ENCODE results near the gene CXCR5. TPM values are rescaled to one million over a fixed set of nuclear protein-coding genes. Genes with fewer than 3 reads are reported as not detected.

CXCR5 gene
- total and polyA plus RNA-seq, 10 of the 15 experiments (the other 5 are each of a cell fraction or from before 2014, with no cell fraction given): 0.03 to 0.63 (median 0.25) TPM

DNA sequence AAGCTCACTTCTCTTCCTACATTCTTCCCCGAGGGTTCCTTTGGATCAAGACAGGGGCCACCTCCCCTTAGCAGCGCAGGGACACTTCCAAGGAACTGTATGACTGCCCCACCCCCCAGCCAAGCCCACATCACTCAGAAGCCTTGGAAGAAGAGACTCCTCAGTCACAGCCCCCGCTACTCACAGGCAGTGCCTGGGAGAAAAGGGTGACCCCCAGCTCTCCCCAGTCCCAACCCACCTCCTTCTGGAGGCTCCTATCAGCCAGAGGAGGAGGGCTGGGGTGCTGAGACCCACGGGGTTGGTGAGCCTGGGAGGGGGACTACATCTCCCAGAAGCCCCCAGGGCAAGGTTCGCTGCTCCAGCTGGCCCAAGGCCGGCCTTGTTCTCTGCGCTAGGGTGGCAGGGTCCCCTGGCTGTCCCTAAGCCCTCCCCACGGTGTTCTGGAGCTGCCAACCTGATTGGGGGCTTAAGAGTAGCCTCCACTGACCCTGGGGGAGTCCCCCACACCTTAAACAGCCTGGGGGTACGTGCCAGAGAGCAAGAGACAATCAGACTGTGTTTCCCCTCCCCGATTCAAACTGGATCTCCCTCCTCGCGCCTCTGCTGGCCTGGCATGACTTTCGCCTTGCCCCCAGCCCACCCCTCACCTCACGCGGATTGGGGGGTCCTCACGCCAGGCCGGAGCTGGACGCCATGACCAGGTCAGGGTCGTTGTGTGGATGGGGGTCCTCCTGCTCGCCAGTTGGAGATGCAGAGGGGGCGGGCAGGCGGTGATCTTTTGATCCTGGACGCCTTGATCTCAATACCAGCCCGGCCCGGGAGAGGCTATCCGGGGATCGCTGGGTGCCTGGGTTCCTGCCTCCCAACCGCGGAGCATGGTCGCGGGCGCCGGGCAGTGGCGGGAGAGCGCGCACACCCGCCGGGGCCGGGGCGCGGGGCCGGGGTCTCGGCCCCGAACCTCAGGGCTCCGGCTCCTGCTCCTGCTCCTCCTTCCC is 41.2 kb downstream of the CXCR5 start:
- Histone ChIP-seq H3K4me2 (ENCODE audit: control insufficient read depth, insufficient read depth) (peak overlapping the region; percentile 97), H3K9me3 (replicated peaks; ENCODE audit: control insufficient read depth, insufficient read depth, low read length) (no peaks in the 10 kb centered on the region), H4K20me1 (ENCODE audit: control insufficient read depth, insufficient read depth) (no peaks in the 10 kb centered on the region), H3K27ac (ENCODE audit: control insufficient read depth, insufficient read depth) (peak overlapping the region; percentile 72), H3K79me2 (ENCODE audit: control insufficient read depth, insufficient read depth, low read length) (peaks cover 37% of the 10 kb centered on the region), H3K9ac (ENCODE audit: control insufficient read depth, insufficient read depth, low read length) (peak overlapping the region; percentile 72), H2AFZ (ENCODE audit: control insufficient read depth, low read depth, low read length) (peak overlapping the region; percentile 73), H3K27me3 (replicated peaks in 1 of 2; ENCODE audit: control insufficient read depth in 2 of 2, insufficient read depth in 2 of 2, low read length in 1 of 2) (no peaks in the 10 kb centered on the region), H3K4me3 (peak overlapping the region; percentile 93), H3K36me3 (ENCODE audit: control insufficient read depth in 2 of 2, insufficient read depth in 2 of 2, low read length in 1 of 2) (no peaks in the 10 kb centered on the region), H3K4me1 (ENCODE audit: control insufficient read depth, insufficient read depth, low read length) (peaks cover 26% of the 10 kb centered on the region)
- WGBS (ENCODE audit: insufficient coverage, insufficient replicate concordance, low lambda C conversion rate, missing lambda C conversion rate): 1% methylated on average over 34 of the region's 45 CpGs
- SMC1A ChIA-PET (ENCODE audit: uncharacterized antibody, unreplicated experiment): interaction anchor here (0.6 to 12.9 kb wide), 9 partner anchors 11 to 132 kb away, joined by 3 to 185 read pairs (median 5); partner anchors contain the start of gene CXCR5
- no peak for DNase-seq (ENCODE audit: low read depth, low spot score)
- RAD21 ChIA-PET (ENCODE audit: unreplicated experiment): interaction anchor here (0.6 to 8.8 kb wide), 11 partner anchors 13 to 174 kb away, joined by 3 to 169 read pairs (median 4); partner anchors contain the start of genes CXCR5 and DDX6
- FAIRE-seq: no peak
- POLR2A ChIA-PET: interaction anchor here (0.6 to 6.3 kb wide), 7 partner anchors 10 to 156 kb away, joined by 3 to 105 read pairs (median 3); no protein-coding TSS in a partner anchor
- intact Hi-C loops (cut with micrococcal nuclease; ENCODE audit: unreplicated experiment) (loop anchor here (5.0 kb wide), 2 partner anchors 177 to 397 kb away; partner anchors contain the start of gene DPAGT1), in situ Hi-C loops (cut with MboI) (no loop called here)
- BruUV-seq (replicated peaks): no TSS peak
- ATAC-seq: peak; percentile 40
- CTCF ChIA-PET: interaction anchor here (0.7 to 11.6 kb wide), 9 partner anchors 15 to 235 kb away, joined by 3 to 330 read pairs (median 5); partner anchors contain the start of gene CXCR5
- no peak for TF ChIP-seq ZNF687 (IDR thresholded peaks at IDR 0.05)
- TF ChIP-seq, protein P1, sequence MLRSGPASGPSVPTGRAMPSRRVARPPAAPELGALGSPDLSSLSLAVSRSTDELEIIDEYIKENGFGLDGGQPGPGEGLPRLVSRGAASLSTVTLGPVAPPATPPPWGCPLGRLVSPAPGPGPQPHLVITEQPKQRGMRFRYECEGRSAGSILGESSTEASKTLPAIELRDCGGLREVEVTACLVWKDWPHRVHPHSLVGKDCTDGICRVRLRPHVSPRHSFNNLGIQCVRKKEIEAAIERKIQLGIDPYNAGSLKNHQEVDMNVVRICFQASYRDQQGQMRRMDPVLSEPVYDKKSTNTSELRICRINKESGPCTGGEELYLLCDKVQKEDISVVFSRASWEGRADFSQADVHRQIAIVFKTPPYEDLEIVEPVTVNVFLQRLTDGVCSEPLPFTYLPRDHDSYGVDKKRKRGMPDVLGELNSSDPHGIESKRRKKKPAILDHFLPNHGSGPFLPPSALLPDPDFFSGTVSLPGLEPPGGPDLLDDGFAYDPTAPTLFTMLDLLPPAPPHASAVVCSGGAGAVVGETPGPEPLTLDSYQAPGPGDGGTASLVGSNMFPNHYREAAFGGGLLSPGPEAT (IDR thresholded peaks at IDR 0.05; ENCODE audit: low read depth): 0 out of 2 replicates have a peak, but pooled peaks have one; percentile 15
- TF ChIP-seq BACH1 (IDR thresholded peaks at IDR 0.05; ENCODE audit: borderline replicate concordance): 0 out of 2 replicates have a peak, but pooled peaks have one; percentile 16
- peak; percentile 96 for TF ChIP-seq SIN3A (IDR thresholded peaks at IDR 0.05; ENCODE audit: low read depth, low read length)
- TF ChIP-seq, protein P2, sequence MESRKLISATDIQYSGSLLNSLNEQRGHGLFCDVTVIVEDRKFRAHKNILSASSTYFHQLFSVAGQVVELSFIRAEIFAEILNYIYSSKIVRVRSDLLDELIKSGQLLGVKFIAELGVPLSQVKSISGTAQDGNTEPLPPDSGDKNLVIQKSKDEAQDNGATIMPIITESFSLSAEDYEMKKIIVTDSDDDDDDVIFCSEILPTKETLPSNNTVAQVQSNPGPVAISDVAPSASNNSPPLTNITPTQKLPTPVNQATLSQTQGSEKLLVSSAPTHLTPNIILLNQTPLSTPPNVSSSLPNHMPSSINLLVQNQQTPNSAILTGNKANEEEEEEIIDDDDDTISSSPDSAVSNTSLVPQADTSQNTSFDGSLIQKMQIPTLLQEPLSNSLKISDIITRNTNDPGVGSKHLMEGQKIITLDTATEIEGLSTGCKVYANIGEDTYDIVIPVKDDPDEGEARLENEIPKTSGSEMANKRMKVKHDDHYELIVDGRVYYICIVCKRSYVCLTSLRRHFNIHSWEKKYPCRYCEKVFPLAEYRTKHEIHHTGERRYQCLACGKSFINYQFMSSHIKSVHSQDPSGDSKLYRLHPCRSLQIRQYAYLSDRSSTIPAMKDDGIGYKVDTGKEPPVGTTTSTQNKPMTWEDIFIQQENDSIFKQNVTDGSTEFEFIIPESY (IDR thresholded peaks at IDR 0.05): no peak
- no peak for TF ChIP-seq DPF2 (IDR thresholded peaks at IDR 0.05)
- TF ChIP-seq PAX5 (IDR thresholded peaks at IDR 0.05; ENCODE audit: borderline replicate concordance, low read depth, low read length): peak; percentile 91
- 0 out of 2 replicates have a peak, but pooled peaks have one; percentile 12 for TF ChIP-seq MXI1 (IDR thresholded peaks at IDR 0.05; ENCODE audit: low read depth, low read length)
- peak; percentile 43; the same call in 1 of the 2 replicates for TF ChIP-seq LARP7 (IDR thresholded peaks at IDR 0.05)
- peak; percentile 57; the same call in 1 of the 2 replicates for TF ChIP-seq NR2C1 (IDR thresholded peaks at IDR 0.05)
- peak; percentile 83 for TF ChIP-seq HCFC1 (IDR thresholded peaks at IDR 0.05; ENCODE audit: low read length)
- no peak for TF ChIP-seq YY1 (IDR thresholded peaks at IDR 0.05; ENCODE audit: low read depth, low read length)
- TF ChIP-seq SIX5 (IDR thresholded peaks at IDR 0.05; ENCODE audit: low read depth, low read length, severe bottlenecking): peak; percentile 78
- TF ChIP-seq SUPT20H (IDR thresholded peaks at IDR 0.05; ENCODE audit: borderline replicate concordance, control insufficient read depth, low read depth, low read length): no peak
